ENCODE data around the gene DAPP1.
A peak's percentile ranks its signal among the peaks of the same experiment; 100 is the strongest.
"Not testable (repeated sequence)": the region's sequence is repeated elsewhere in the genome, so short reads cannot be mapped to it uniquely, and the experiment has no call there.

Gene DAPP1

GRCh38 chr4:99816545-99817308 is at the start of gene DAPP1:
TSS of gene DAPP1 (plus strand) at chr4:99816827. CDS start at chr4:99816914, 87 bp downstream.
- peaks cover 27% of the 10 kb centered on the region for H3K36me3 Mint-ChIP-seq (ENCODE audit: low read depth)
- no peaks in the 10 kb centered on the region for H3K9me3 Mint-ChIP-seq
- H3K4me3 Mint-ChIP-seq: peak within 1 kb of the TSS; percentile 85
- H3K4me1 Mint-ChIP-seq (ENCODE audit: low read depth): peaks cover 84% of the 10 kb centered on the region
- H3K27ac Mint-ChIP-seq: peak within 1 kb of the TSS; percentile 92
- peak; percentile 77 for DNase-seq
- no peaks in the 10 kb centered on the region for H3K27me3 Mint-ChIP-seq

- H3K4me3 Mint-ChIP-seq; H3K27ac Mint-ChIP-seq; DNase-seq; H3K36me3 Mint-ChIP-seq (ENCODE audit: low read depth); H3K4me1 Mint-ChIP-seq (ENCODE audit: low read depth); H3K9me3 Mint-ChIP-seq: not testable (repeated sequence)
- H3K27me3 Mint-ChIP-seq: peaks cover 29% of the 10 kb centered on the region
These were observed 45.8 kb upstream of the DAPP1 start for GRCh38 chr4:99770842-99771241.

- H3K27ac Mint-ChIP-seq: no peak overlapping the region
These were observed 32.7 kb upstream of the DAPP1 start for GRCh38 chr4:99783940-99784339.

GRCh38 chr4:99784842-99785241 is 31.8 kb upstream of the DAPP1 start:
- Mint-ChIP-seq H3K27ac (no peak overlapping the region), H3K9me3 (no peaks in the 10 kb centered on the region), H3K36me3 (ENCODE audit: low read depth) (no peaks in the 10 kb centered on the region), H3K4me3 (no peak overlapping the region), H3K4me1 (ENCODE audit: low read depth) (no peaks in the 10 kb centered on the region), H3K27me3 (peaks cover 20% of the 10 kb centered on the region)
- no peak for DNase-seq

More at GRCh38 chr4:99783940-99784339, 32.7 kb upstream of the DAPP1 start:
- H3K9me3 Mint-ChIP-seq: no peaks in the 10 kb centered on the region
- H3K27me3 Mint-ChIP-seq: peaks cover 13% of the 10 kb centered on the region
- H3K36me3 Mint-ChIP-seq (ENCODE audit: low read depth): no peaks in the 10 kb centered on the region
- no peaks in the 10 kb centered on the region for H3K4me1 Mint-ChIP-seq (ENCODE audit: low read depth)
- no peak for DNase-seq
- no peak overlapping the region for H3K4me3 Mint-ChIP-seq

- H3K36me3 Mint-ChIP-seq (ENCODE audit: low read depth): no peaks in the 10 kb centered on the region
- H3K4me1 Mint-ChIP-seq (ENCODE audit: low read depth): no peaks in the 10 kb centered on the region
- no peak overlapping the region for H3K27ac Mint-ChIP-seq
- no peak for DNase-seq
- no peak overlapping the region for H3K4me3 Mint-ChIP-seq
- peaks cover 46% of the 10 kb centered on the region for H3K27me3 Mint-ChIP-seq
- no peaks in the 10 kb centered on the region for H3K9me3 Mint-ChIP-seq
These were observed 25.6 kb upstream of the DAPP1 start for GRCh38 chr4:99790796-99791617.

GRCh38 chr4:99800332-99801004 is 16.2 kb upstream of the DAPP1 start:
- H3K4me1 Mint-ChIP-seq (ENCODE audit: low read depth): no peaks in the 10 kb centered on the region
- no peak overlapping the region for H3K27ac Mint-ChIP-seq
- H3K9me3 Mint-ChIP-seq: no peaks in the 10 kb centered on the region
- H3K27me3 Mint-ChIP-seq: peaks cover 62% of the 10 kb centered on the region
- no peak overlapping the region for H3K4me3 Mint-ChIP-seq
- no peak for DNase-seq
- H3K36me3 Mint-ChIP-seq (ENCODE audit: low read depth): no peaks in the 10 kb centered on the region

GRCh38 chr4:99801005-99801699 is 15.5 kb upstream of the DAPP1 start:
- H3K4me1 Mint-ChIP-seq (ENCODE audit: low read depth): no peaks in the 10 kb centered on the region
- H3K27me3 Mint-ChIP-seq: peaks cover 57% of the 10 kb centered on the region
- no peak for DNase-seq
- H3K9me3 Mint-ChIP-seq: no peaks in the 10 kb centered on the region
- H3K36me3 Mint-ChIP-seq (ENCODE audit: low read depth): no peaks in the 10 kb centered on the region
- no peak overlapping the region for H3K27ac Mint-ChIP-seq
- H3K4me3 Mint-ChIP-seq: no peak overlapping the region

GRCh38 chr4:99803566-99804101 is 13.0 kb upstream of the DAPP1 start:
- no peak overlapping the region for H3K27ac Mint-ChIP-seq
- peaks cover 5% of the 10 kb centered on the region for H3K4me1 Mint-ChIP-seq (ENCODE audit: low read depth)
- no peak for DNase-seq
- no peaks in the 10 kb centered on the region for H3K36me3 Mint-ChIP-seq (ENCODE audit: low read depth)
- H3K4me3 Mint-ChIP-seq: no peak overlapping the region
- H3K9me3 Mint-ChIP-seq: no peaks in the 10 kb centered on the region
- peaks cover 36% of the 10 kb centered on the region for H3K27me3 Mint-ChIP-seq

GRCh38 chr4:99806545-99806944 is 10.1 kb upstream of the DAPP1 start:
- peaks cover 19% of the 10 kb centered on the region for H3K27me3 Mint-ChIP-seq
- peaks cover 6% of the 10 kb centered on the region for H3K4me1 Mint-ChIP-seq (ENCODE audit: low read depth)
- H3K4me3 Mint-ChIP-seq: no peak overlapping the region
- H3K36me3 Mint-ChIP-seq (ENCODE audit: low read depth): no peaks in the 10 kb centered on the region
- DNase-seq: no peak
- no peak overlapping the region for H3K27ac Mint-ChIP-seq
- no peaks in the 10 kb centered on the region for H3K9me3 Mint-ChIP-seq

- no peak for DNase-seq
- Mint-ChIP-seq H3K4me1 (ENCODE audit: low read depth) (peaks cover 13% of the 10 kb centered on the region), H3K9me3 (no peaks in the 10 kb centered on the region), H3K4me3 (no peak overlapping the region), H3K27me3 (peaks cover 14% of the 10 kb centered on the region), H3K36me3 (ENCODE audit: low read depth) (no peaks in the 10 kb centered on the region), H3K27ac (no peak overlapping the region)
These were observed 9.0 kb upstream of the DAPP1 start for GRCh38 chr4:99807666-99808065.

GRCh38 chr4:99808260-99808857 is 8.3 kb upstream of the DAPP1 start:
- H3K4me3 Mint-ChIP-seq: no peak overlapping the region
- no peak overlapping the region for H3K27ac Mint-ChIP-seq
- no peaks in the 10 kb centered on the region for H3K36me3 Mint-ChIP-seq (ENCODE audit: low read depth)

GRCh38 chr4:99809326-99809725 is 7.3 kb upstream of the DAPP1 start:
- no peaks in the 10 kb centered on the region for H3K36me3 Mint-ChIP-seq (ENCODE audit: low read depth)
- H3K27me3 Mint-ChIP-seq: peaks cover 13% of the 10 kb centered on the region
- no peak overlapping the region for H3K27ac Mint-ChIP-seq
- no peak overlapping the region for H3K4me3 Mint-ChIP-seq
- no peak for DNase-seq
- H3K9me3 Mint-ChIP-seq: no peaks in the 10 kb centered on the region
- H3K4me1 Mint-ChIP-seq (ENCODE audit: low read depth): peaks cover 26% of the 10 kb centered on the region

More at GRCh38 chr4:99808260-99808857, 8.3 kb upstream of the DAPP1 start:
- Mint-ChIP-seq H3K9me3 (no peaks in the 10 kb centered on the region), H3K4me1 (ENCODE audit: low read depth) (peaks cover 18% of the 10 kb centered on the region), H3K27me3 (peaks cover 14% of the 10 kb centered on the region)
- DNase-seq: peak; percentile 78

- no peaks in the 10 kb centered on the region for H3K9me3 Mint-ChIP-seq
- H3K27ac Mint-ChIP-seq: no peak overlapping the region
- H3K4me3 Mint-ChIP-seq: no peak overlapping the region
- H3K36me3 Mint-ChIP-seq (ENCODE audit: low read depth): no peaks in the 10 kb centered on the region
- H3K4me1 Mint-ChIP-seq (ENCODE audit: low read depth): peaks cover 34% of the 10 kb centered on the region
- DNase-seq: no peak
- H3K27me3 Mint-ChIP-seq: peaks cover 10% of the 10 kb centered on the region
These were observed 6.1 kb upstream of the DAPP1 start for GRCh38 chr4:99810536-99810935.

- Mint-ChIP-seq H3K4me3 (no peak overlapping the region), H3K27ac (no peak overlapping the region), H3K27me3 (peaks cover 8% of the 10 kb centered on the region), H3K9me3 (no peaks in the 10 kb centered on the region), H3K4me1 (ENCODE audit: low read depth) (peaks cover 40% of the 10 kb centered on the region), H3K36me3 (ENCODE audit: low read depth) (no peaks in the 10 kb centered on the region)
- no peak for DNase-seq
These were observed 5.5 kb upstream of the DAPP1 start for GRCh38 chr4:99811117-99811516.

Data from activated T-cell treated with anti-CD3 and anti-CD28 coated beads, Interleukin-2, amount 50 U/mL, for 24 hours (primary cell).